Nephron progenitor cell (in vitro differentiated cells): ENCODE data around the gene DPYSL3.
"Not testable (repeated sequence)": the region's sequence is repeated elsewhere in the genome, so short reads cannot be mapped to it uniquely, and the experiment has no call there.

Experiments used
- DNase-seq: peaks from one replicate; pipeline ENCODE4 v3.0.0; 2021
- H3K27ac Mint-ChIP-seq: 2 replicates; pipeline ENCODE4 v1.8.0; 2021; ENCODE audit warnings: mild to moderate bottlenecking, moderate library complexity, mixed read lengths
- H3K27me3 Mint-ChIP-seq: 2 replicates; pipeline ENCODE4 v1.8.0; 2021; ENCODE audit warnings: mild to moderate bottlenecking, low read depth, mixed read lengths; ENCODE audit not compliant: poor library complexity
- H3K36me3 Mint-ChIP-seq: 2 replicates; pipeline ENCODE4 v1.8.0; 2021; ENCODE audit warnings: low read depth, mixed read lengths
- H3K4me1 Mint-ChIP-seq: 2 replicates; pipeline ENCODE4 v1.8.0; 2021; ENCODE audit warnings: mixed read lengths
- H3K4me3 Mint-ChIP-seq: 2 replicates; pipeline ENCODE4 v1.8.0; 2021; ENCODE audit warnings: mild to moderate bottlenecking, moderate library complexity, mixed read lengths
- H3K9me3 Mint-ChIP-seq: 2 replicates; pipeline ENCODE4 v1.8.0; 2021; ENCODE audit warnings: mild to moderate bottlenecking, moderate library complexity, mixed read lengths
- TF ChIP-seq, protein P1 (sequence below): fragments of 200-600 bp; sonication (generic); IDR thresholded peaks from 2 replicates; pipeline ENCODE4 v1.5.0; 2021; ENCODE audit warnings: antibody characterized with exemption

The DPYSL3 gene

GRCh38 chr5:147372191-147372590 is 137.7 kb downstream of the DPYSL3 start:
- no peak overlapping the region for H3K27ac Mint-ChIP-seq
- H3K27me3 Mint-ChIP-seq, result peaks cover 5% of the 10 kb centered on the region
- H3K9me3 Mint-ChIP-seq, result peaks cover 3% of the 10 kb centered on the region
- DNase-seq, result no peak
- H3K4me1 Mint-ChIP-seq, result peaks cover 30% of the 10 kb centered on the region
- H3K4me3 Mint-ChIP-seq, result no peak overlapping the region
- peaks cover 12% of the 10 kb centered on the region for H3K36me3 Mint-ChIP-seq
- TF ChIP-seq, protein P1, sequence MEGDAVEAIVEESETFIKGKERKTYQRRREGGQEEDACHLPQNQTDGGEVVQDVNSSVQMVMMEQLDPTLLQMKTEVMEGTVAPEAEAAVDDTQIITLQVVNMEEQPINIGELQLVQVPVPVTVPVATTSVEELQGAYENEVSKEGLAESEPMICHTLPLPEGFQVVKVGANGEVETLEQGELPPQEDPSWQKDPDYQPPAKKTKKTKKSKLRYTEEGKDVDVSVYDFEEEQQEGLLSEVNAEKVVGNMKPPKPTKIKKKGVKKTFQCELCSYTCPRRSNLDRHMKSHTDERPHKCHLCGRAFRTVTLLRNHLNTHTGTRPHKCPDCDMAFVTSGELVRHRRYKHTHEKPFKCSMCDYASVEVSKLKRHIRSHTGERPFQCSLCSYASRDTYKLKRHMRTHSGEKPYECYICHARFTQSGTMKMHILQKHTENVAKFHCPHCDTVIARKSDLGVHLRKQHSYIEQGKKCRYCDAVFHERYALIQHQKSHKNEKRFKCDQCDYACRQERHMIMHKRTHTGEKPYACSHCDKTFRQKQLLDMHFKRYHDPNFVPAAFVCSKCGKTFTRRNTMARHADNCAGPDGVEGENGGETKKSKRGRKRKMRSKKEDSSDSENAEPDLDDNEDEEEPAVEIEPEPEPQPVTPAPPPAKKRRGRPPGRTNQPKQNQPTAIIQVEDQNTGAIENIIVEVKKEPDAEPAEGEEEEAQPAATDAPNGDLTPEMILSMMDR, result no peak

- TF ChIP-seq, protein P1, result no peak
- Mint-ChIP-seq H3K4me1 (peaks cover 29% of the 10 kb centered on the region), H3K9me3 (no peaks in the 10 kb centered on the region), H3K4me3 (no peak overlapping the region), H3K36me3 (peaks cover 4% of the 10 kb centered on the region), H3K27ac (no peak overlapping the region), H3K27me3 (peaks cover 5% of the 10 kb centered on the region)
- no peak for DNase-seq
These were observed 138.6 kb downstream of the DPYSL3 start for GRCh38 chr5:147371290-147371689.

DNA sequence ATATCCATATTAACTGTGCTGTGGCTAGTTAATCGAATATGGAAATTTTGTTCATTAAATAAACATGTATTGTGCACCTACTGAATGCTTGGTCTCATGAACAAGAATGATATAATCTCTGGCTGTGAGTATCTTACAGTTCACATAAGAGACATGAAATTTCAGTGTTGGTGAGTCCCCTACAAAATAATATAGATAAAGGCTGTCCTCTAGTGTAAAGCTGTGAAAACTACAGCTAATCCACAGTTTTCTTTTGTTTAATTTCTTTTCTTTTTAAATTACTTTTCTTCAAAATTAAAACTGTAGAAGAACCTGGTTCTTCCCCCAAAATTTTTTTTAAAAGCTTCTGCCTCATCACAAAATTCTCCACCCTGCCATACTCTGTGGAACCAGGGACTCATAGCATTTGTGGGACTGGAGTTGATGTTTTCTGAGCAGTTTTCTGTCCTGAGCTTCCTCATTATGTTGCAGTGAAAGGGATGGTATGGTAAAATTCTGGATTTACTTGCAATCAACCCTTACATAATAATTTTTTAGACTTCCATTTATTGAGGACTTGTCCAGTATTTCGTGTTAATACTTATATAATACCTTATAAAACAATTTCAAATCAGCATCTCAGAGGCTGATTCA is 140.0 kb downstream of the DPYSL3 start:
- Mint-ChIP-seq H3K27me3 (peaks cover 5% of the 10 kb centered on the region), H3K4me3 (no peak overlapping the region), H3K36me3 (peaks cover 4% of the 10 kb centered on the region), H3K4me1 (peaks cover 25% of the 10 kb centered on the region), H3K27ac (no peak overlapping the region), H3K9me3 (peaks cover 2% of the 10 kb centered on the region)
- TF ChIP-seq, protein P1, result peak; percentile 63
- no peak for DNase-seq

- Mint-ChIP-seq H3K4me1 (peaks cover 28% of the 10 kb centered on the region), H3K9me3 (peaks cover 13% of the 10 kb centered on the region)
- H3K27me3 Mint-ChIP-seq, H3K27ac Mint-ChIP-seq, H3K36me3 Mint-ChIP-seq, DNase-seq, H3K4me3 Mint-ChIP-seq: not testable (repeated sequence)
These were observed 142.5 kb downstream of the DPYSL3 start for GRCh38 chr5:147367381-147367780.

- no peak overlapping the region for H3K27ac Mint-ChIP-seq
- peaks cover 5% of the 10 kb centered on the region for H3K36me3 Mint-ChIP-seq
- no peak overlapping the region for H3K4me3 Mint-ChIP-seq
- DNase-seq, result no peak
- H3K27me3 Mint-ChIP-seq, result no peaks in the 10 kb centered on the region
- H3K4me1 Mint-ChIP-seq, result peaks cover 23% of the 10 kb centered on the region
- peaks cover 13% of the 10 kb centered on the region for H3K9me3 Mint-ChIP-seq
- TF ChIP-seq, protein P1, result no peak
These were observed 148.3 kb downstream of the DPYSL3 start for GRCh38 chr5:147361441-147362175.

- TF ChIP-seq, protein P1, result no peak
- peaks cover 19% of the 10 kb centered on the region for H3K4me1 Mint-ChIP-seq
- DNase-seq, result no peak
- no peak overlapping the region for H3K4me3 Mint-ChIP-seq
- peaks cover 13% of the 10 kb centered on the region for H3K9me3 Mint-ChIP-seq
- peaks cover 5% of the 10 kb centered on the region for H3K36me3 Mint-ChIP-seq
- H3K27me3 Mint-ChIP-seq, result no peaks in the 10 kb centered on the region
- H3K27ac Mint-ChIP-seq, result no peak overlapping the region
These were observed 149.1 kb downstream of the DPYSL3 start for GRCh38 chr5:147360816-147361215.
